ENCODE data around the gene EME1.

DNA sequence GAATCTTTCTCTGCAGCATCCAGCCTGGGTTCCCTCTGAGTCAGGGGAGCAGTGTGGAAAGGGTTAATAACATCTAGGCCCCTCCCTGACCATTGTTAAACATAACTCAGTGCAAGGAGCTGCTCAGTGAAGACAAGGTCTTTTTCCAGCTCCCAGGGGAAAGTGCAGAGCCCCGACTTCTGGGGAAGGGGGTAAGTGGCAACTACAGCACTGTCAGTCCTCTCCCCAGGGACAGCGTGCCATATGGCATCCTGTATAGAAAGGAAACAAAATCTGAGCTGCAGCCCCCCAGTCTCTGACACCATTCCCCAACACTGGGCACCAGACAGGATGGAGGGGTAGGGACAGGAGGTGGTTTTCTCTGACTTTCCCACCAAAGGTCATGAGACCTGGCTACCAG is 7.9 kb upstream of the EME1 start:
- no peak for TF ChIP-seq CTCF (IDR thresholded peaks at IDR 0.05)
- no peak for TF ChIP-seq EP300 (IDR thresholded peaks at IDR 0.05)
- no peak for TF ChIP-seq POLR2A (IDR thresholded peaks at IDR 0.05)

All from ovary (tissue), 3 donors.